ENCODE results near the gene GPER1.

GRCh38 chr7:1061180-1061579 is 26.7 kb upstream of the GPER1 start:
- no peak for TF ChIP-seq CTCF (optimal IDR thresholded peaks at IDR 0.05 in 1 of 3, IDR thresholded peaks at IDR 0.05 in 1 of 3, conservative IDR thresholded peaks at IDR 0.05 in 1 of 3; ENCODE audit: extremely low read depth in 1 of 3, insufficient read depth in 2 of 3, low read length in 3 of 3)
- no peak for TF ChIP-seq EZH2 (IDR thresholded peaks at IDR 0.05; ENCODE audit: low read length)
